HEK293 (cell line): ENCODE results near the gene CFAP119.

Experiments
- CTCF ChIP-seq: fragments of 450-650 bp; formaldehyde crosslinking; IDR thresholded peaks from 2 replicates; pipeline ENCODE4 v1.5.1; 2016; ENCODE audit warnings: missing biosample characterization, missing genetic modification characterization
- HOXC10 ChIP-seq: sonication (generic); formaldehyde crosslinking; IDR thresholded peaks from 2 replicates; pipeline ENCODE4 v1.8.1; 2023; ENCODE audit warnings: mild to moderate bottlenecking, missing genetic modification reagents
- IKZF3 ChIP-seq: fragments of 450-650 bp; IDR thresholded peaks from 2 replicates; pipeline ENCODE4 v1.5.0; 2018; ENCODE audit warnings: missing biosample characterization, mild to moderate bottlenecking, missing genetic modification characterization, moderate library complexity
- KLF10 ChIP-seq: fragments of 450-650 bp; IDR thresholded peaks from 2 replicates; pipeline ENCODE4 v1.5.1; 2018; ENCODE audit warnings: missing biosample characterization, mild to moderate bottlenecking, missing genetic modification characterization
- KLF8 ChIP-seq: fragments of 450-650 bp; formaldehyde crosslinking; IDR thresholded peaks from 2 replicates; pipeline ENCODE4 v1.5.1; 2016; ENCODE audit warnings: missing biosample characterization, missing genetic modification characterization
- MZF1 ChIP-seq: fragments of 450-650 bp; formaldehyde crosslinking; IDR thresholded peaks from 2 replicates; pipeline ENCODE4 v1.5.1; 2017; ENCODE audit warnings: missing biosample characterization, missing genetic modification characterization, borderline replicate concordance
- PRDM4 ChIP-seq: fragments of 450-650 bp; formaldehyde crosslinking; IDR thresholded peaks from 2 replicates; pipeline ENCODE4 v1.5.1; 2017; ENCODE audit warnings: missing biosample characterization, missing genetic modification characterization
- REPIN1 ChIP-seq: fragments of 450-650 bp; formaldehyde crosslinking; IDR thresholded peaks from 2 replicates; pipeline ENCODE4 v1.5.1; 2017; ENCODE audit warnings: missing biosample characterization, missing genetic modification characterization, low read depth
- SCRT2 ChIP-seq: fragments of 450-650 bp; formaldehyde crosslinking; IDR thresholded peaks from 2 replicates; pipeline ENCODE4 v1.5.1; 2016; ENCODE audit warnings: missing biosample characterization, missing genetic modification characterization
- SP3 ChIP-seq: fragments of 450-650 bp; formaldehyde crosslinking; IDR thresholded peaks from 2 replicates; pipeline ENCODE4 v1.5.1; 2016; ENCODE audit warnings: missing biosample characterization, missing genetic modification characterization
- YY1 ChIP-seq: fragments of 450-650 bp; formaldehyde crosslinking; IDR thresholded peaks from 2 replicates; pipeline ENCODE4 v1.5.1; 2018; ENCODE audit warnings: missing biosample characterization, missing genetic modification characterization
- ZBTB20 ChIP-seq: fragments of 450-650 bp; formaldehyde crosslinking; IDR thresholded peaks from 2 replicates; pipeline ENCODE4 v1.5.1; 2016; ENCODE audit warnings: missing biosample characterization, missing genetic modification characterization
- ZEB2 ChIP-seq: fragments of 450-650 bp; formaldehyde crosslinking; IDR thresholded peaks from 2 replicates; pipeline ENCODE4 v1.5.1; 2016; ENCODE audit warnings: missing biosample characterization, missing genetic modification characterization
- ZFHX2 ChIP-seq: fragments of 450-650 bp; formaldehyde crosslinking; conservative IDR thresholded peaks from 2 replicates; pipeline ENCODE4 v1.5.1; 2016; ENCODE audit warnings: missing biosample characterization, missing genetic modification characterization
- ZIC2 ChIP-seq: fragments of 450-650 bp; formaldehyde crosslinking; IDR thresholded peaks from 2 replicates; pipeline ENCODE4 v1.5.1; 2016; ENCODE audit warnings: missing biosample characterization, missing genetic modification characterization
- ZNF24 ChIP-seq: fragments of 450-650 bp; formaldehyde crosslinking; IDR thresholded peaks from 2 replicates; pipeline ENCODE4 v1.5.1; 2016; ENCODE audit warnings: missing biosample characterization, missing genetic modification characterization
- ZNF292 ChIP-seq: fragments of 450-650 bp; formaldehyde crosslinking; IDR thresholded peaks from 2 replicates; pipeline ENCODE4 v1.5.1; 2016; ENCODE audit warnings: low read depth, missing biosample characterization, missing genetic modification characterization, borderline replicate concordance
- ZNF335 ChIP-seq: fragments of 450-650 bp; formaldehyde crosslinking; conservative IDR thresholded peaks from 2 replicates; pipeline ENCODE4 v1.5.1; 2016; ENCODE audit warnings: missing biosample characterization, missing genetic modification characterization
- ZNF366 ChIP-seq: fragments of 450-650 bp; formaldehyde crosslinking; conservative IDR thresholded peaks from 2 replicates; pipeline ENCODE4 v1.5.1; 2016; ENCODE audit warnings: missing biosample characterization, missing genetic modification characterization
- ZNF514 ChIP-seq: fragments of 450-650 bp; formaldehyde crosslinking; IDR thresholded peaks from 2 replicates; pipeline ENCODE4 v1.5.1; 2016; ENCODE audit warnings: missing biosample characterization, missing genetic modification characterization
- ZNF558 ChIP-seq: fragments of 450-650 bp; formaldehyde crosslinking; IDR thresholded peaks from 2 replicates; pipeline ENCODE4 v1.5.1; 2016; ENCODE audit warnings: missing biosample characterization, missing genetic modification characterization
- ZNF561 ChIP-seq: fragments of 450-650 bp; IDR thresholded peaks from 2 replicates; pipeline ENCODE4 v1.5.1; 2018; ENCODE audit warnings: missing biosample characterization, missing genetic modification characterization, borderline replicate concordance
- ZNF600 ChIP-seq: fragments of 450-650 bp; formaldehyde crosslinking; IDR thresholded peaks from 2 replicates; pipeline ENCODE4 v1.5.1; 2016; ENCODE audit warnings: missing biosample characterization, missing genetic modification characterization
- ZNF621 ChIP-seq: fragments of 450-650 bp; formaldehyde crosslinking; IDR thresholded peaks from 2 replicates; pipeline ENCODE4 v1.5.1; 2017; ENCODE audit warnings: missing biosample characterization, missing genetic modification characterization
- ZNF629 ChIP-seq: fragments of 450-650 bp; formaldehyde crosslinking; IDR thresholded peaks from 2 replicates; pipeline ENCODE4 v1.5.1; 2017; ENCODE audit warnings: missing biosample characterization, missing genetic modification characterization
- ZNF660 ChIP-seq: fragments of 450-650 bp; IDR thresholded peaks from 2 replicates; pipeline ENCODE4 v1.5.1; 2018; ENCODE audit warnings: missing biosample characterization, mild to moderate bottlenecking, missing genetic modification characterization
- ZNF692 ChIP-seq: fragments of 450-650 bp; formaldehyde crosslinking; IDR thresholded peaks from 2 replicates; pipeline ENCODE4 v1.5.1; 2016; ENCODE audit warnings: missing biosample characterization, missing genetic modification characterization
- ZNF747 ChIP-seq: fragments of 450-650 bp; formaldehyde crosslinking; IDR thresholded peaks from 2 replicates; pipeline ENCODE4 v1.5.1; 2016; ENCODE audit warnings: missing biosample characterization, missing genetic modification characterization
- ZNF792 ChIP-seq: fragments of 450-650 bp; formaldehyde crosslinking; IDR thresholded peaks from 2 replicates; pipeline ENCODE4 v1.5.1; 2016; ENCODE audit warnings: missing biosample characterization, missing genetic modification characterization
- ZSCAN5A ChIP-seq: fragments of 450-650 bp; formaldehyde crosslinking; IDR thresholded peaks from 2 replicates; pipeline ENCODE4 v1.5.1; 2016; ENCODE audit warnings: missing biosample characterization, missing genetic modification characterization
- TF ChIP-seq, protein P1 (sequence below): fragments of 450-650 bp; formaldehyde crosslinking; IDR thresholded peaks from 2 replicates; pipeline ENCODE4 v1.5.1; 2016; ENCODE audit warnings: missing biosample characterization, missing genetic modification characterization

Gene CFAP119

DNA sequence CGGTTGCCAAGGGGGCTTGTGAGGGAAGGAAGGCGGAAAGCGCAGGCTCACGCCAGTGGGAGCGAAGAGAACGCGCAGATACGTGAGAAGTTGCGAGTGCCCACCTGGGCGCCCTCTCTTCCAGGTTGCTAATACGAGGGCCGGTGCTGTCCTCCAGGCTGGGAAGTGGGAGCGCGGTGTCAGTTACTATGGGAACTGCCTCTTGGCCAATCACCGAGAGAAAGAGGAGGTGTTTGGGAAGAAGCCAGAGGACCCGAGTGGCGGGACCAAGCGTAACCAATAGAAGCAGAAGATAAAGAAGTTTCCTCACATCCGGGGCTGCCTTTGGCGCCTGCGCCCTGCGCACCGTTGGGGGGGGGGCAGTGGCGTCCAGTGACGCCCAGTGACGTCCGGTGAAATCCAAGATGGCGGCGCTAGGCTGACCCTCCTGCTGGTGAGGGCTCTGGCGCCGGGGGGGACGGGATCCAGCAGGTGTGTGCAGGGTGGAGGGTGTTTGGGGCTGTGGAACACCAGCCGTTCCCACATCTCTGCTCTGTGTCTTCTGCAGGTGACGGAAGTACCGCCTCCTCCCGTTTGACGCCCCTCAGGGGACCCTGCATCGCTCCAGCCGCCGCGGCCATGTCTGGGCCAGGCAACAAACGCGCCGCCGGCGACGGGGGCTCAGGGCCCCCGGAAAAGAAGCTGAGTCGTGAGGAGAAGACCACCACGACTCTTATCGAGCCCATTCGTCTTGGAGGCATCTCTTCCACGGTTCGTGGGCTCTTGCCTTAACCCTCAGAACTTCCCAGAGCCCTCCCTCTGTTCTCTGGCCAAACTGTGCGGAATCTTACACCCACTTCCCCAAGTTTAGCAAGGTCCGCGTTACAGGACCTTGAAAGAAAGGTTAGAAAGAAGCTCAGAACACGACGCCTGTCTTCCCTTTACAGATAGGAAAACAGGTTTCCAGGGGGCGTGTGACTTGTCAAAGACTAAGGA lies at the start of gene CFAP119, which contains the start of gene RNF40 (continued):
- TF ChIP-seq ZNF514, result no peak
- no peak for TF ChIP-seq ZNF747 (tag by site-specific recombination)
- no peak for TF ChIP-seq HOXC10 (CRISPR knock-in tag)
- TF ChIP-seq ZNF792, result no peak
- peak; percentile 47; the same call in 1 of the 2 replicates for TF ChIP-seq CTCF (tag by site-specific recombination)
- no peak for TF ChIP-seq ZNF621
- TF ChIP-seq KLF8, result peak; percentile 29; the same call in 1 of the 2 replicates
- no peak for TF ChIP-seq ZNF660 (tag by site-specific recombination)
- TF ChIP-seq ZBTB20 (tag by site-specific recombination), result peak; percentile 26; the same call in 1 of the 2 replicates
- TF ChIP-seq, protein P1, sequence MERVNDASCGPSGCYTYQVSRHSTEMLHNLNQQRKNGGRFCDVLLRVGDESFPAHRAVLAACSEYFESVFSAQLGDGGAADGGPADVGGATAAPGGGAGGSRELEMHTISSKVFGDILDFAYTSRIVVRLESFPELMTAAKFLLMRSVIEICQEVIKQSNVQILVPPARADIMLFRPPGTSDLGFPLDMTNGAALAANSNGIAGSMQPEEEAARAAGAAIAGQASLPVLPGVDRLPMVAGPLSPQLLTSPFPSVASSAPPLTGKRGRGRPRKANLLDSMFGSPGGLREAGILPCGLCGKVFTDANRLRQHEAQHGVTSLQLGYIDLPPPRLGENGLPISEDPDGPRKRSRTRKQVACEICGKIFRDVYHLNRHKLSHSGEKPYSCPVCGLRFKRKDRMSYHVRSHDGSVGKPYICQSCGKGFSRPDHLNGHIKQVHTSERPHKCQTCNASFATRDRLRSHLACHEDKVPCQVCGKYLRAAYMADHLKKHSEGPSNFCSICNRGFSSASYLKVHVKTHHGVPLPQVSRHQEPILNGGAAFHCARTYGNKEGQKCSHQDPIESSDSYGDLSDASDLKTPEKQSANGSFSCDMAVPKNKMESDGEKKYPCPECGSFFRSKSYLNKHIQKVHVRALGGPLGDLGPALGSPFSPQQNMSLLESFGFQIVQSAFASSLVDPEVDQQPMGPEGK, result peak; percentile 99
- TF ChIP-seq ZNF692 (tag by site-specific recombination), result peak; percentile 58
- peak; percentile 57; the same call in 1 of the 2 replicates for TF ChIP-seq SP3
- TF ChIP-seq ZIC2 (tag by site-specific recombination), result peak; percentile 51
- TF ChIP-seq ZEB2 (tag by site-specific recombination), result peak; percentile 35
- TF ChIP-seq KLF10, result peak; percentile 41; the same call in 1 of the 2 replicates
- peak; percentile 95 for TF ChIP-seq ZNF629 (tag by site-specific recombination)
- TF ChIP-seq ZNF600 (tag by site-specific recombination), result peak; percentile 85; the same call in 1 of the 2 replicates
- peak; percentile 53; the same call in 1 of the 2 replicates for TF ChIP-seq ZFHX2 (tag by site-specific recombination)
- peak; percentile 90 for TF ChIP-seq SCRT2 (tag by site-specific recombination)
- TF ChIP-seq ZSCAN5A (tag by site-specific recombination), result peak; percentile 92
- TF ChIP-seq ZNF561 (tag by site-specific recombination), result peak; percentile 46; the same call in 1 of the 2 replicates
- peak; percentile 96 for TF ChIP-seq ZNF335 (tag by site-specific recombination)
- TF ChIP-seq ZNF366 (tag by site-specific recombination), result 0 out of 2 replicates have a peak, but pooled peaks have one; percentile 23
- peak; percentile 92 for TF ChIP-seq IKZF3
- TF ChIP-seq MZF1, result no peak
- TF ChIP-seq PRDM4 (tag by site-specific recombination), result 0 out of 2 replicates have a peak, but pooled peaks have one; percentile 19
- no peak for TF ChIP-seq REPIN1 (tag by site-specific recombination)
- TF ChIP-seq YY1 (tag by site-specific recombination), result peak; percentile 98
- TF ChIP-seq ZNF558 (tag by site-specific recombination), result no peak
- no peak for TF ChIP-seq ZNF24 (tag by site-specific recombination)
- TF ChIP-seq ZNF292, result no peak
